GM12878 (cell line): Measurements from ENCODE around the gene SLC38A9. TPM values are rescaled to one million over a fixed set of nuclear protein-coding genes. Genes with fewer than 3 reads are reported as not detected.

Experiments
- ATAC-seq: fragments of 200-7000 bp; cut with Tn5 transposase; 3 replicates; pipeline ENCODE4 v1.9.1; 2020; ENCODE audit warnings: mild to moderate bottlenecking, moderate library complexity
- BruUV-seq: library from RNA; stranded (reverse); fragments of 400-500 nt; replicated peaks from 2 replicates; lab custom pipeline; 2021; lab: Mats Ljungman, UMichigan
- CTCF ChIA-PET: fragments of 300-600 bp; sonication (Branson Sonifier 250); formaldehyde crosslinking; extraction: SDS; loops from one replicate; lab custom pipeline; 2021; ENCODE audit warnings: inconsistent platforms; lab: Yijun Ruan, JAX
- POLR2A ChIA-PET: fragments of 350-600 bp; formaldehyde crosslinking; extraction: SDS; loops from one replicate; lab custom pipeline; 2021; ENCODE audit warnings: inconsistent platforms; lab: Charles Lee
- RAD21 ChIA-PET: fragments of 300-600 bp; sonication (Branson Sonifier 250); formaldehyde crosslinking; loops from one replicate; lab custom pipeline; 2023; ENCODE audit warnings: antibody characterized with exemption; ENCODE audit not compliant: unreplicated experiment; lab: Charles Lee
- SMC1A ChIA-PET: fragments of 300-600 bp; sonication (Branson Sonifier 250); formaldehyde crosslinking; loops from one replicate; lab custom pipeline; 2023; ENCODE audit not compliant: unreplicated experiment, uncharacterized antibody; lab: Charles Lee
- DNase-seq: peaks from one replicate; pipeline ENCODE4 v3.0.0-alpha.2; 2011; ENCODE audit warnings: low read depth, low spot score
- FAIRE-seq: peaks from 3 replicates; lab custom pipeline; 2011; peaks lifted over from hg19 to GRCh38; lab: Jason Lieb, UNC
- H2AFZ ChIP-seq: 2 replicates; pipeline ENCODE4 v1.6.0; 2011; ENCODE audit warnings: low read depth, low read length, control low read depth; ENCODE audit not compliant: control insufficient read depth
- H3K27ac ChIP-seq: 2 replicates; pipeline ENCODE4 v1.5.1; 2011; ENCODE audit warnings: control low read depth; ENCODE audit not compliant: control insufficient read depth, insufficient read depth
- H3K27me3 ChIP-seq, 2 experiments: replicated peaks in 1 of 2; 2 replicates each; pipeline versions ENCODE4 v1.6.0 to v1.6.1; 2011; ENCODE audit warnings: low read length in 1 of 2; ENCODE audit not compliant: control insufficient read depth in 2 of 2, insufficient read depth in 2 of 2
- H3K36me3 ChIP-seq, 2 experiments: 2 replicates each; pipeline ENCODE4 v1.5.1; 2011; ENCODE audit warnings: low read length in 1 of 2; ENCODE audit not compliant: control insufficient read depth in 2 of 2, insufficient read depth in 2 of 2
- H3K4me1 ChIP-seq: 2 replicates; pipeline ENCODE4 v1.6.1; 2011; ENCODE audit warnings: mild to moderate bottlenecking, low read length, moderate library complexity, mixed read lengths; ENCODE audit not compliant: control insufficient read depth, insufficient read depth
- H3K4me2 ChIP-seq: 2 replicates; pipeline ENCODE4 v1.6.0; 2011; ENCODE audit warnings: control low read depth; ENCODE audit not compliant: control insufficient read depth, insufficient read depth
- H3K4me3 ChIP-seq: fragments of 200-600 bp; sonication (generic); 2 replicates; pipeline ENCODE4 v1.5.1; 2016
- H3K79me2 ChIP-seq: 2 replicates; pipeline ENCODE4 v1.6.0; 2011; ENCODE audit warnings: low read length; ENCODE audit not compliant: control insufficient read depth, insufficient read depth
- H3K9ac ChIP-seq: 2 replicates; pipeline ENCODE4 v1.8.0; 2011; ENCODE audit warnings: low read length, control low read depth, mixed read lengths; ENCODE audit not compliant: control insufficient read depth, insufficient read depth
- H3K9me3 ChIP-seq: replicated peaks from 3 replicates; pipeline ENCODE4 v1.5.1; 2011; ENCODE audit warnings: mild to moderate bottlenecking, low read length; ENCODE audit not compliant: control insufficient read depth, insufficient read depth
- H4K20me1 ChIP-seq: 2 replicates; pipeline ENCODE4 v1.6.0; 2011; ENCODE audit not compliant: control insufficient read depth, insufficient read depth
- CBX5 ChIP-seq: sonication (generic); IDR thresholded peaks from 2 replicates; pipeline ENCODE4 v1.6.1; 2016; ENCODE audit warnings: low read depth, moderate library complexity, mild to moderate bottlenecking, inconsistent platforms
- CHD4 ChIP-seq: fragments of 200-600 bp; sonication (generic); IDR thresholded peaks from 2 replicates; pipeline ENCODE4 v1.6.1; 2016; ENCODE audit warnings: mild to moderate bottlenecking
- CTCF ChIP-seq, 3 experiments: IDR thresholded peaks in 2 of 3; conservative IDR thresholded peaks in 1 of 3; 2 replicates each; pipeline ENCODE4 v1.5.1; 2011; ENCODE audit warnings: low read depth in 3 of 3, low read length in 3 of 3, mild to moderate bottlenecking in 3 of 3, control low read depth in 2 of 3, moderate library complexity in 2 of 3, inconsistent platforms in 1 of 3, mixed read lengths in 1 of 3; ENCODE audit not compliant: control insufficient read depth in 2 of 3, insufficient read depth in 1 of 3; ENCODE audit errors: extremely low read depth in 1 of 3
- DPF2 ChIP-seq: fragments of 450-650 bp; IDR thresholded peaks from 2 replicates; pipeline ENCODE4 v1.6.1; 2017; ENCODE audit warnings: mild to moderate bottlenecking
- GABPA ChIP-seq: IDR thresholded peaks from 2 replicates; pipeline ENCODE4 v1.6.1; 2014; ENCODE audit warnings: antibody characterized with exemption, low read depth, mild to moderate bottlenecking, inconsistent platforms
- HDAC6 ChIP-seq: fragments of 200-600 bp; sonication (generic); IDR thresholded peaks from one replicate; pipeline ENCODE4 v1.8.0; 2017; ENCODE audit warnings: antibody characterized with exemption; ENCODE audit not compliant: unreplicated experiment
- NFIC ChIP-seq: IDR thresholded peaks from 2 replicates; pipeline ENCODE4 v1.6.1; 2012; ENCODE audit warnings: low read depth, mild to moderate bottlenecking, inconsistent platforms, low read length, moderate library complexity
- SIX5 ChIP-seq: IDR thresholded peaks from 2 replicates; pipeline ENCODE4 v1.6.1; 2011; ENCODE audit warnings: mild to moderate bottlenecking, low read depth, low read length, moderate library complexity; ENCODE audit not compliant: severe bottlenecking
- SMARCA5 ChIP-seq: fragments of 450-650 bp; IDR thresholded peaks from 2 replicates; pipeline ENCODE4 v1.6.1; 2017; ENCODE audit warnings: mild to moderate bottlenecking
- TCF3 ChIP-seq: IDR thresholded peaks from 2 replicates; pipeline ENCODE4 v1.6.1; 2012; ENCODE audit warnings: low read depth, mild to moderate bottlenecking, low read length, borderline replicate concordance; ENCODE audit not compliant: insufficient read depth
- ZNF274 ChIP-seq: IDR thresholded peaks from one replicate; pipeline ENCODE4 v1.8.0; 2011; ENCODE audit not compliant: insufficient read length, insufficient read depth
- WGBS: methylation state at CpG from one replicate; pipeline ENCODE4 v1.1.6; 2016; ENCODE audit warnings: low lambda C conversion rate; ENCODE audit not compliant: insufficient replicate concordance, insufficient coverage; ENCODE audit errors: missing lambda C conversion rate; 5-methylcytosine and 5-hydroxymethylcytosine counted together
- in situ Hi-C: fragments of 300-500 bp; cut with MboI; formaldehyde crosslinking; loops from 9 replicates; pipeline ENCODE4 v1.14.3; 2018; ENCODE audit warnings: mixed read lengths
- intact Hi-C: fragments of 100-400 bp; cut with micrococcal nuclease; formaldehyde crosslinking; loops from one replicate; pipeline ENCODE4 v1.14.2; 2022; ENCODE audit not compliant: unreplicated experiment
- polyA plus RNA-seq, 11 experiments: library from polyadenylated mRNA; depleted of rRNA in 4 of 11; unstranded in 6 of 11; stranded (reverse) in 5 of 11; fragments of >200 nt; fragmentation: Nextera tagmentation in 4 of 11; fragmentation: Illumina TruSeq in 1 of 11; extraction: Ambion mirVana in 4 of 11; extraction: Trizol in 1 of 11; gene quantifications; 1 replicate in 1 of 11; 2 replicates in 10 of 11; pipeline versions ENCODE4 v1.2.1 to v1.2.3, GENCODE V29; 2011 to 2016; ENCODE audit warnings: inconsistent platforms in 2 of 11, missing spikeins in 2 of 11, low read depth in 1 of 11
- total RNA-seq, 4 experiments: library from RNA; depleted of rRNA in 3 of 4; stranded (reverse); fragments of >200 nt in 3 of 4; fragmentation: Illumina TruSeq in 1 of 4; extraction: Trizol in 1 of 4; gene quantifications; 2 replicates each; pipeline versions ENCODE4 v1.2.1 to v1.2.3, GENCODE V29; 2013 to 2021

The SLC38A9 gene
- total and polyA plus RNA-seq, 10 of the 15 experiments (the other 5 are each of a cell fraction or from before 2014, with no cell fraction given), result 8.5 to 35.1 (median 23.0) TPM

GRCh38 chr5:55724281-55724680 lies 12.2 kb upstream of the SLC38A9 start:
- no peaks in the 10 kb centered on the region for H3K9me3 ChIP-seq
- H3K36me3 ChIP-seq, result no peaks in the 10 kb centered on the region
- H3K27ac ChIP-seq, result no peak overlapping the region
- ChIA-PET CTCF (no interaction called here), POLR2A (no interaction called here), RAD21 (no interaction called here), SMC1A (no interaction called here)
- no peak for DNase-seq
- 11% methylated on average over 4 of the region's 4 CpGs for WGBS
- no peak overlapping the region for H3K9ac ChIP-seq
- TF ChIP-seq SMARCA5 (no peak), NFIC (no peak), CBX5 (no peak), ZNF274 (no peak), SIX5 (no peak), CTCF (IDR thresholded peaks at IDR 0.05 in 2 of 3, conservative IDR thresholded peaks at IDR 0.05 in 1 of 3; ENCODE audit: control insufficient read depth in 2 of 3, extremely low read depth in 1 of 3, insufficient read depth in 1 of 3, low read depth in 3 of 3, low read length in 3 of 3) (no peak), GABPA (no peak), HDAC6 (no peak), TCF3 (no peak), DPF2 (no peak), CHD4 (no peak)
- no peak overlapping the region for H2AFZ ChIP-seq
- no peaks in the 10 kb centered on the region for H3K4me1 ChIP-seq
- in situ Hi-C loops (no loop called here), intact Hi-C loops (no loop called here)
- no peak for FAIRE-seq
- H3K27me3 ChIP-seq, result no peaks in the 10 kb centered on the region
- no peak overlapping the region for H3K4me2 ChIP-seq
- H4K20me1 ChIP-seq, result no peaks in the 10 kb centered on the region
- no TSS peak for BruUV-seq
- ATAC-seq, result no peak
- no peak overlapping the region for H3K4me3 ChIP-seq
- no peaks in the 10 kb centered on the region for H3K79me2 ChIP-seq
